HUES48 (cell line): ENCODE data around the gene FJX1.

Source experiments
- H3K27ac ChIP-seq: one replicate; pipeline ENCODE4 v1.7.0; 2013; ENCODE audit warnings: low read depth, low read length, inconsistent platforms
- H3K27me3 ChIP-seq: 2 replicates; pipeline ENCODE4 v1.6.1; 2013; ENCODE audit warnings: mild to moderate bottlenecking, low read length; ENCODE audit not compliant: control insufficient read depth, insufficient read depth
- H3K36me3 ChIP-seq: 2 replicates; pipeline ENCODE4 v1.6.1; 2013; ENCODE audit warnings: low read length; ENCODE audit not compliant: control insufficient read depth, insufficient read depth
- H3K4me1 ChIP-seq: 2 replicates; pipeline ENCODE4 v1.6.1; 2013; ENCODE audit warnings: mild to moderate bottlenecking, low read length; ENCODE audit not compliant: control insufficient read depth, insufficient read depth
- H3K4me3 ChIP-seq: 2 replicates; pipeline ENCODE4 v1.5.1; 2013; ENCODE audit warnings: mild to moderate bottlenecking, low read depth, low read length
- H3K9ac ChIP-seq: 2 replicates; pipeline ENCODE4 v1.6.1; 2013; ENCODE audit warnings: mild to moderate bottlenecking, low read depth, low read length, moderate library complexity
- H3K9me3 ChIP-seq: 2 replicates; pipeline ENCODE4 v1.6.1; 2013; ENCODE audit warnings: low read length; ENCODE audit not compliant: control insufficient read depth, insufficient read depth

The FJX1 gene

DNA sequence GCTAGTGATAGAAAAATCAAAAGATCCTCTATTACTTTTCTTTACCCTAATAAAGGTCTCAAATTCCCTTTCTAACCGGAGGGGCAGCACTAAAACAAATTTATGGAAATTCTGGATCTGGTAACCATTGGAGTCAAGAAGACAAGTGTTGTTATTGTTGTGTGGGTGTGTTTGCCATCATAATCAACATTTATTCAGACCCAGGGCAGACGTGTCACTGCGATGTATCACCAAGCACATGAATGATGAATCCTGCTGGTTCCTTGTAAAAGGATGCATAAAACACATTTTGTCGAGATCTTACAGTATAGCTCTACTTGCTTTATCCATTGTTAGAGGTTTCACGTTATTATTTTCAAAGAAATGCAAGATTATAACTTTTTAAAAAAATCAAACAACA lies 12.1 kb upstream of the FJX1 start:
- H3K27ac ChIP-seq = no peak overlapping the region
- no peaks in the 10 kb centered on the region for H3K27me3 ChIP-seq
- H3K9me3 ChIP-seq = no peaks in the 10 kb centered on the region
- H3K9ac ChIP-seq = no peak overlapping the region
- H3K36me3 ChIP-seq = no peaks in the 10 kb centered on the region
- peaks cover 11% of the 10 kb centered on the region for H3K4me1 ChIP-seq
- no peak overlapping the region for H3K4me3 ChIP-seq

DNA sequence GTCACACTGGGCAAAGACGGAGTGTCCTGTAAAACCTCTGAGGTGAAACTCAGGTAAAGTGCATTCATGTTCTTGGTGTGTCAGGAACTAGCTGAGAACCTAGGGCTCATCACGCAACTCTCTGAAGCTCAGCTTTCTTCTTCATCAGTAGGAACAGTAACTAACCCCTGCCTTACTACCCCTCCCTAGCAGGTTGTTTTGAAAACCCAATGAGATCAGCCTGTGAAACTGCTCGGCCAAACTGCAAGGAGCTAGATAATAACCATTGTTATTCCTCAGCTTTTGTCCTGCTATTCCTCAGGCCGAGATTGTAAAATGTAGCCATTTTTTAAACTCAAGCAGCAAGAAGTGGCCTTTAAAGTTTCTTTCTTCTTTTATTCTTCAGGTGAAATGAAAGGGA lies 9.8 kb upstream of the FJX1 start:
- Histone ChIP-seq H3K27ac (peak overlapping the region; percentile 22), H3K4me1 (peaks cover 11% of the 10 kb centered on the region), H3K36me3 (no peaks in the 10 kb centered on the region), H3K27me3 (0 out of 2 replicates have a peak, but pooled peaks cover 4% of the 10 kb centered on the region), H3K9me3 (no peaks in the 10 kb centered on the region), H3K4me3 (no peak overlapping the region), H3K9ac (no peak overlapping the region)

DNA sequence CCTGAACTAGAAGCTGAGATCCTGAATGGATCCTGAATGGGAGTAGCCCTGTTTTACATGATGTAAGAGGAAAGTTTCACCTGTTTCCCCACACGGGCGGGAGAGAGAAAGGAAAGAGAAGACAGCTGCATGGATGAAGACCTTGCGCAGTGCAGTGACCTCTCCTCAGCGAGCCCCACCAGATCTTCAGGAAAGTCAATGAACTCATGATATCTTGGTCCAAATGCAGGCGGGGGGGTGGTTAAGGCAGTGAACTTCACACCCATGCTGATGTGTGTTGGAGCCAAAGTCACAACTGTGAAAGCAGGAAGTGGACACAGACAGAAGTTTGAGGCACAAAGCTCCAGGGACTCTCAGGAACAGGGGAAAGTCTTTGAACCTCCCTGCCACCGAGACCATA lies 8.6 kb upstream of the FJX1 start:
- no peak overlapping the region for H3K4me3 ChIP-seq

DNA sequence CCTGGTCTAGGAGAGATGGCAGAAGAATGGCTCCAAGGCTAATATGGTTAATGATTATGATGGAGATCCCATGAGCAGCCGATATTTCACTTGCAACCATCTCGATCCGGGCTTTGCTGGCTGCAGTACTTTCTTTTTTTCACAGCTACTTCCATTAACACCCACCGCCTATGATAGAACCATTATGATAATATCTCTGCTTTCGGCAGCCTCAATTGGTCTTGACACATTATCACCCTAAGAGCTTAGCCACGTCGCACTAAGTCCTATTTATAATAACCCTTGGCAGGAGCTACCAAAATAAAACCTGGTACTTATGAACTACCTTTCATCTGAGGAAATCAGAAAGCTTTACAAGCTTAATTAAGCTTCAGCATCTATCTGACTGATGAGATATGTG lies 7.6 kb upstream of the FJX1 start:
- Histone ChIP-seq H3K36me3 (no peaks in the 10 kb centered on the region), H3K4me3 (no peak overlapping the region), H3K27ac (no peak overlapping the region), H3K9ac (no peak overlapping the region), H3K27me3 (0 out of 2 replicates have a peak, but pooled peaks cover 4% of the 10 kb centered on the region), H3K9me3 (no peaks in the 10 kb centered on the region), H3K4me1 (peaks cover 19% of the 10 kb centered on the region)

More for the DNA sequence above, 8.6 kb upstream of the FJX1 start:
- Histone ChIP-seq H3K4me1 (peaks cover 11% of the 10 kb centered on the region), H3K36me3 (no peaks in the 10 kb centered on the region), H3K27me3 (0 out of 2 replicates have a peak, but pooled peaks cover 4% of the 10 kb centered on the region), H3K27ac (no peak overlapping the region), H3K9me3 (no peaks in the 10 kb centered on the region), H3K9ac (no peak overlapping the region)

DNA sequence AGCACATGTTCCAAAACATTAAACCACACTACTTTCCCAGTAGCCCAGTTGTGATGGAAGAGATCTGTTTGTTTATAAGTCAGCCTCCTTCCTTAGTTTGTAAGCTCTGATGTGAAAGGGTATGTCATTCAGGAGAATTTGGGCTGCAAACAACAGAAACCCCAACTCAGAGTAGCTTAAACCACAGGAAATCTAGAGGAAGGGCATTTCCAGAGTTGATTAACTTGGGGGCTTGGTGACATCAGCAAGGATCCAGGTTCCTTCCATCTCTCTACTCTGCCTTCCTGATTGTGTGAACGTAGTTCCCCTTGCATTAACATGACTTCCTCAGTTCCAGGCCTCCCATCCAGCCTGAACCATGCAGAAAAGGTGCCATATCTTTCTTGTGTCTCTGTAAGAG lies 6.5 kb upstream of the FJX1 start:
- Histone ChIP-seq H3K27ac (no peak overlapping the region), H3K4me3 (no peak overlapping the region), H3K36me3 (no peaks in the 10 kb centered on the region), H3K9me3 (no peaks in the 10 kb centered on the region), H3K27me3 (peaks cover 8% of the 10 kb centered on the region), H3K4me1 (peaks cover 24% of the 10 kb centered on the region), H3K9ac (no peak overlapping the region)

- Histone ChIP-seq H3K36me3 (no peaks in the 10 kb centered on the region), H3K4me3 (no peak overlapping the region), H3K9me3 (no peaks in the 10 kb centered on the region), H3K27ac (no peak overlapping the region), H3K9ac (no peak overlapping the region), H3K27me3 (peaks cover 34% of the 10 kb centered on the region), H3K4me1 (peaks cover 13% of the 10 kb centered on the region)
These were observed 3.2 kb upstream of the FJX1 start for GRCh38 chr11:35614939-35615569.

DNA sequence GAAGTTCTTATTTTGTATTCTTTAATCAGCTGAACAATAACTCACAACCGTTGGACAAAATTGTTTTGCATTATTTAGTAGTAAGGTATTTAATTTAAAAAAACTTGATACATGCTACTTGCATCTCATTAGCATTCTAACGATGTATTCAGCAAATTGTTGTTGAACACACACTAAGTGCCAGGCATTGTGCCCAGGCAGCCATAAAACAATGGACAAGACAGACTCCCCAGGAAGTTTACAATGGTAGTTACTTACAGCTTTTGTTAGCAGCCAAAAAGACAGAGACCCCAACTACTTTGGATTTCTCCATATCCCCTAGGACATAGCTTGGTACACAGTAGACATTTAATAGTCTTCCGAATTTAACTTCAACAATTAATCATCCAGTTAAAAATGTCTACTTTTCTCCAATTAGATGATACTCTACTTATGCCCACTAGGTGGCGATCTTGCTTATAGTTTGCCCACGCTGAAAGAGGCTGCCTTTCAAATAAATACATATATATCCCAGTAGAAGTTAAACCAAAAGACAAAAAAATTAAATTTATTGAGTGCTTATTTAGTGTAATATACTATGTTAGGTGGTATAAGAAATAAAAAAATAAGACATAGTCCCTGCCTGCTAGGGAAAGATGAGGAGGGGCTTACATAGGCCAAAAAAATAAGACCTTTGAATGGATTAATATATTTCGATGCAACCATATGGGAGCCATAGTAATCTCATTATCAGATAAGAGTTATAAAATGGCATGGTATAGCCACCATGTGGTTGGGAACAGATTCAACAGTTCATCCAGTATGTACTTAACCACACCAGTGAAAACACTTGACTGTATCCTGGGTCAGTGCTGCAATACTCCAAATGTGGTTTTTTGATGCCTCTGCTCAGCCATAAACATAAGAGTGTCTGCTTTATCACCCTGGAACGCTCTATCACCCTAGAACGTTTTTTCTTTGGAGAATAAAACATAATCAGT lies 2.0 kb upstream of the FJX1 start:
- Histone ChIP-seq H3K36me3 (no peaks in the 10 kb centered on the region), H3K9me3 (no peaks in the 10 kb centered on the region), H3K9ac (no peak overlapping the region), H3K4me3 (no peak overlapping the region), H3K4me1 (peaks cover 18% of the 10 kb centered on the region), H3K27me3 (peaks cover 46% of the 10 kb centered on the region), H3K27ac (no peak overlapping the region)

GRCh38 chr11:35617316-35617686 lies 959 bp upstream of the FJX1 start:
- peak overlapping the region; percentile 66; the same call in 1 of the 2 replicates for H3K4me3 ChIP-seq
- H3K36me3 ChIP-seq = no peaks in the 10 kb centered on the region
- H3K27ac ChIP-seq = peak overlapping the region; percentile 72
- H3K9ac ChIP-seq = no peak overlapping the region
- H3K4me1 ChIP-seq = peaks cover 28% of the 10 kb centered on the region
- peaks cover 45% of the 10 kb centered on the region for H3K27me3 ChIP-seq
- no peaks in the 10 kb centered on the region for H3K9me3 ChIP-seq

DNA sequence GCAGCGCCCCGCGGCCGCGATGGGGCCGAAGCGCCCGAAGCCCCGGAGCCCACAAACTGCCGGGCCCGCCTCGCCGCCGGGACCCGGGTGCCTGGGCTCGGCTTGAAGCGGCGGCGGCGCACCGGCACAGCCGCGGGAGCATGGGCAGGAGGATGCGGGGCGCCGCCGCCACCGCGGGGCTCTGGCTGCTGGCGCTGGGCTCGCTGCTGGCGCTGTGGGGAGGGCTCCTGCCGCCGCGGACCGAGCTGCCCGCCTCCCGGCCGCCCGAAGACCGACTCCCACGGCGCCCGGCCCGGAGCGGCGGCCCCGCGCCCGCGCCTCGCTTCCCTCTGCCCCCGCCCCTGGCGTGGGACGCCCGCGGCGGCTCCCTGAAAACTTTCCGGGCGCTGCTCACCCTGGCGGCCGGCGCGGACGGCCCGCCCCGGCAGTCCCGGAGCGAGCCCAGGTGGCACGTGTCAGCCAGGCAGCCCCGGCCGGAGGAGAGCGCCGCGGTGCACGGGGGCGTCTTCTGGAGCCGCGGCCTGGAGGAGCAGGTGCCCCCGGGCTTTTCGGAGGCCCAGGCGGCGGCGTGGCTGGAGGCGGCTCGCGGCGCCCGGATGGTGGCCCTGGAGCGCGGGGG lies 346 bp downstream of the FJX1 start:
- peak overlapping the region; percentile 74 for H3K27ac ChIP-seq
- H3K27me3 ChIP-seq = peaks cover 44% of the 10 kb centered on the region
- peaks cover 30% of the 10 kb centered on the region for H3K4me1 ChIP-seq
- H3K4me3 ChIP-seq = peak overlapping the region; percentile 71
- no peaks in the 10 kb centered on the region for H3K9me3 ChIP-seq
- peak overlapping the region; percentile 66 for H3K9ac ChIP-seq
- no peaks in the 10 kb centered on the region for H3K36me3 ChIP-seq

GRCh38 chr11:35619116-35619854 lies 1.0 kb downstream of the FJX1 start:
- peak overlapping the region; percentile 30 for H3K27ac ChIP-seq

More at GRCh38 chr11:35619116-35619854, 1.0 kb downstream of the FJX1 start:
- H3K36me3 ChIP-seq = no peaks in the 10 kb centered on the region
- peaks cover 30% of the 10 kb centered on the region for H3K4me1 ChIP-seq
- peak overlapping the region; percentile 66 for H3K9ac ChIP-seq
- no peaks in the 10 kb centered on the region for H3K9me3 ChIP-seq
- peaks cover 44% of the 10 kb centered on the region for H3K27me3 ChIP-seq
- H3K4me3 ChIP-seq = peak overlapping the region; percentile 71
